ENCODE data around the gene KCNJ10.

The KCNJ10 gene

GRCh38 chr1:159993911-159994310 is 76.0 kb downstream of the KCNJ10 start:
- Histone ChIP-seq H3K79me2 (ENCODE audit: low read length) (no peaks in the 10 kb centered on the region), H3K36me3 (replicated peaks; ENCODE audit: low read depth, low read length) (no peaks in the 10 kb centered on the region), H3K4me3 (ENCODE audit: low read length) (no peak overlapping the region), H3K27me3 (ENCODE audit: low read depth, low read length) (peaks cover 32% of the 10 kb centered on the region; the same call in 1 of the 2 replicates), H2AFZ (ENCODE audit: low read depth, low read length) (no peak overlapping the region), H3K4me1 (ENCODE audit: low read length) (peaks cover 8% of the 10 kb centered on the region), H4K20me1 (ENCODE audit: insufficient read depth, low read length) (no peaks in the 10 kb centered on the region), H3K27ac (ENCODE audit: low read length) (no peak overlapping the region), H3K9ac (ENCODE audit: low read length) (no peak overlapping the region), H3K9me3 (ENCODE audit: insufficient read depth, low read length) (no peaks in the 10 kb centered on the region), H3K4me2 (ENCODE audit: low read length) (no peak overlapping the region)
- TF ChIP-seq CTCF (IDR thresholded peaks at IDR 0.05; ENCODE audit: low read depth, low read length) = no peak
- TF ChIP-seq EZH2phosphoT487 (IDR thresholded peaks at IDR 0.05; ENCODE audit: low read depth) = no peak

GRCh38 chr1:159992161-159992560 is 77.8 kb downstream of the KCNJ10 start:
- no peak for TF ChIP-seq EZH2phosphoT487 (IDR thresholded peaks at IDR 0.05; ENCODE audit: low read depth)
- no peak for TF ChIP-seq CTCF (IDR thresholded peaks at IDR 0.05; ENCODE audit: low read depth, low read length)
- no peak overlapping the region for H3K9ac ChIP-seq (ENCODE audit: low read length)
- H3K79me2 ChIP-seq (ENCODE audit: low read length) = no peaks in the 10 kb centered on the region
- H3K27ac ChIP-seq (ENCODE audit: low read length) = no peak overlapping the region
- H3K36me3 ChIP-seq (replicated peaks; ENCODE audit: low read depth, low read length) = no peaks in the 10 kb centered on the region
- H3K4me2 ChIP-seq (ENCODE audit: low read length) = no peak overlapping the region
- no peak overlapping the region for H2AFZ ChIP-seq (ENCODE audit: low read depth, low read length)
- no peaks in the 10 kb centered on the region for H4K20me1 ChIP-seq (ENCODE audit: insufficient read depth, low read length)
- no peak overlapping the region for H3K4me3 ChIP-seq (ENCODE audit: low read length)
- H3K9me3 ChIP-seq (ENCODE audit: insufficient read depth, low read length) = no peaks in the 10 kb centered on the region
- H3K4me1 ChIP-seq (ENCODE audit: low read length) = peaks cover 8% of the 10 kb centered on the region
- H3K27me3 ChIP-seq (ENCODE audit: low read depth, low read length) = peaks cover 21% of the 10 kb centered on the region; the same call in 1 of the 2 replicates

GRCh38 chr1:159991513-159991912 is 78.4 kb downstream of the KCNJ10 start:
- H3K9ac ChIP-seq (ENCODE audit: low read length) = 0 out of 2 replicates have a peak overlapping the region, but pooled peaks have one; percentile 12
- peak overlapping the region; percentile 46 for H3K4me3 ChIP-seq (ENCODE audit: low read length)
- H4K20me1 ChIP-seq (ENCODE audit: insufficient read depth, low read length) = no peaks in the 10 kb centered on the region
- H2AFZ ChIP-seq (ENCODE audit: low read depth, low read length) = peak overlapping the region; percentile 86
- no peak overlapping the region for H3K27ac ChIP-seq (ENCODE audit: low read length)
- no peak for TF ChIP-seq EZH2phosphoT487 (IDR thresholded peaks at IDR 0.05; ENCODE audit: low read depth)
- TF ChIP-seq CTCF (IDR thresholded peaks at IDR 0.05; ENCODE audit: low read depth, low read length) = no peak
- no peaks in the 10 kb centered on the region for H3K79me2 ChIP-seq (ENCODE audit: low read length)
- H3K9me3 ChIP-seq (ENCODE audit: insufficient read depth, low read length) = no peaks in the 10 kb centered on the region
- H3K36me3 ChIP-seq (replicated peaks; ENCODE audit: low read depth, low read length) = no peaks in the 10 kb centered on the region
- H3K27me3 ChIP-seq (ENCODE audit: low read depth, low read length) = peaks cover 19% of the 10 kb centered on the region; the same call in 1 of the 2 replicates
- H3K4me1 ChIP-seq (ENCODE audit: low read length) = peaks cover 8% of the 10 kb centered on the region
- H3K4me2 ChIP-seq (ENCODE audit: low read length) = peak overlapping the region; percentile 53

GRCh38 chr1:159990005-159990404 is 80.0 kb downstream of the KCNJ10 start:
- H3K4me2 ChIP-seq (ENCODE audit: low read length) = no peak overlapping the region
- TF ChIP-seq EZH2phosphoT487 (IDR thresholded peaks at IDR 0.05; ENCODE audit: low read depth) = no peak
- no peak for TF ChIP-seq CTCF (IDR thresholded peaks at IDR 0.05; ENCODE audit: low read depth, low read length)
- no peaks in the 10 kb centered on the region for H3K79me2 ChIP-seq (ENCODE audit: low read length)
- H3K9me3 ChIP-seq (ENCODE audit: insufficient read depth, low read length) = no peaks in the 10 kb centered on the region
- no peak overlapping the region for H3K4me3 ChIP-seq (ENCODE audit: low read length)
- no peaks in the 10 kb centered on the region for H3K36me3 ChIP-seq (replicated peaks; ENCODE audit: low read depth, low read length)
- H4K20me1 ChIP-seq (ENCODE audit: insufficient read depth, low read length) = no peaks in the 10 kb centered on the region
- H2AFZ ChIP-seq (ENCODE audit: low read depth, low read length) = no peak overlapping the region
- H3K9ac ChIP-seq (ENCODE audit: low read length) = no peak overlapping the region
- H3K27me3 ChIP-seq (ENCODE audit: low read depth, low read length) = peaks cover 21% of the 10 kb centered on the region; the same call in 1 of the 2 replicates
- H3K4me1 ChIP-seq (ENCODE audit: low read length) = peaks cover 8% of the 10 kb centered on the region
- no peak overlapping the region for H3K27ac ChIP-seq (ENCODE audit: low read length)

Measured in OCI-LY3 (cell line).